ENCODE measurements around the gene LINGO1. TPM values are rescaled to one million over a fixed set of nuclear protein-coding genes. Genes with fewer than 3 reads are reported as not detected.
A peak's percentile ranks its signal among the peaks of the same experiment; 100 is the strongest.

Gene LINGO1
- total RNA-seq, 1 donor from 2014 or later, result 4.5 TPM

GRCh38 chr15:77659350-77660321 is 26.9 kb upstream of the LINGO1 start:
- Histone ChIP-seq H3K4me2 (ENCODE audit: low read length) (no peak overlapping the region), H3K79me2 (ENCODE audit: insufficient read depth, low read length) (no peaks in the 10 kb centered on the region), H3K36me3 (ENCODE audit: insufficient read depth, low read length) (no peaks in the 10 kb centered on the region), H3K27me3 (ENCODE audit: insufficient read depth, low read length) (peaks cover 21% of the 10 kb centered on the region), H3K9ac (ENCODE audit: low read length) (no peak overlapping the region), H4K20me1 (ENCODE audit: insufficient read depth, low read length) (no peaks in the 10 kb centered on the region), H3K9me3 (ENCODE audit: insufficient read depth, low read depth, low read length) (no peaks in the 10 kb centered on the region), H3K4me3 (ENCODE audit: insufficient read depth, low read depth, low read length) (no peak overlapping the region), H2AFZ (ENCODE audit: low read depth, low read length) (no peak overlapping the region), H3K4me1 (ENCODE audit: insufficient read depth, low read length) (no peaks in the 10 kb centered on the region), H3K27ac (ENCODE audit: low read depth, low read length) (no peak overlapping the region)
- FAIRE-seq, result no peak
- DNase-seq (ENCODE audit: low read depth), result peak; percentile 23
- no peak for TF ChIP-seq EZH2 (IDR thresholded peaks at IDR 0.05; ENCODE audit: insufficient read depth, low read length)
- TF ChIP-seq, protein P1, sequence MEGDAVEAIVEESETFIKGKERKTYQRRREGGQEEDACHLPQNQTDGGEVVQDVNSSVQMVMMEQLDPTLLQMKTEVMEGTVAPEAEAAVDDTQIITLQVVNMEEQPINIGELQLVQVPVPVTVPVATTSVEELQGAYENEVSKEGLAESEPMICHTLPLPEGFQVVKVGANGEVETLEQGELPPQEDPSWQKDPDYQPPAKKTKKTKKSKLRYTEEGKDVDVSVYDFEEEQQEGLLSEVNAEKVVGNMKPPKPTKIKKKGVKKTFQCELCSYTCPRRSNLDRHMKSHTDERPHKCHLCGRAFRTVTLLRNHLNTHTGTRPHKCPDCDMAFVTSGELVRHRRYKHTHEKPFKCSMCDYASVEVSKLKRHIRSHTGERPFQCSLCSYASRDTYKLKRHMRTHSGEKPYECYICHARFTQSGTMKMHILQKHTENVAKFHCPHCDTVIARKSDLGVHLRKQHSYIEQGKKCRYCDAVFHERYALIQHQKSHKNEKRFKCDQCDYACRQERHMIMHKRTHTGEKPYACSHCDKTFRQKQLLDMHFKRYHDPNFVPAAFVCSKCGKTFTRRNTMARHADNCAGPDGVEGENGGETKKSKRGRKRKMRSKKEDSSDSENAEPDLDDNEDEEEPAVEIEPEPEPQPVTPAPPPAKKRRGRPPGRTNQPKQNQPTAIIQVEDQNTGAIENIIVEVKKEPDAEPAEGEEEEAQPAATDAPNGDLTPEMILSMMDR (IDR thresholded peaks at IDR 0.05; ENCODE audit: insufficient read depth, low read depth, low read length), result no peak
- Mint-ChIP-seq H3K4me1 (ENCODE audit: low read depth, unreplicated experiment) (peaks cover 8% of the 10 kb centered on the region), H3K9me3 (ENCODE audit: unreplicated experiment) (no peaks in the 10 kb centered on the region), H3K4me3 (ENCODE audit: unreplicated experiment) (no peak overlapping the region), H3K27ac (ENCODE audit: unreplicated experiment) (no peak overlapping the region), H3K36me3 (ENCODE audit: low read depth, unreplicated experiment) (no peaks in the 10 kb centered on the region), H3K27me3 (ENCODE audit: low read depth, unreplicated experiment) (peaks cover 58% of the 10 kb centered on the region)

DNA sequence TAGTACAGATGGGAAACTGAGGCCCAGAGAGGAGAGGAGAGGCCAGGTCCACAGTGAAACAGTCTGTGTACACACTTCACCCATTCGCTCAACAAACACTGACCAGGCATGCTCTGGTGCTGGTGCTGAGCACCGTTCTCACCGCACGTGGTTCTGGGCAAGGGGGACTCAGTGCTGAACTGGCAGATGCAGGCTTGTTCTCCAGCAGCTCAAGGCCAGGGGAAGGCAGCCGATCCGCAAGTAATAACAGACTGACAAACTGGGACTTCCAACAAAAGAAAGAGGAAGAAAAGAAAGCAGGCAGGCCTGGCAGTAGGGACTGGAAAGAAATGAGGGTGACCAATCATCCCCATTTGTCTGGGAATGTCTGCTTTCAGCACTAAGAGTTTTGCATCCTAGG is 25.6 kb upstream of the LINGO1 start:
- Histone ChIP-seq H3K9me3 (ENCODE audit: insufficient read depth, low read depth, low read length) (peaks cover 4% of the 10 kb centered on the region), H3K27ac (ENCODE audit: low read depth, low read length) (no peak overlapping the region), H3K9ac (ENCODE audit: low read length) (no peak overlapping the region), H3K4me2 (ENCODE audit: low read length) (no peak overlapping the region), H3K36me3 (ENCODE audit: insufficient read depth, low read length) (no peaks in the 10 kb centered on the region), H2AFZ (ENCODE audit: low read depth, low read length) (no peak overlapping the region), H3K4me3 (ENCODE audit: insufficient read depth, low read depth, low read length) (no peak overlapping the region), H3K79me2 (ENCODE audit: insufficient read depth, low read length) (no peaks in the 10 kb centered on the region), H4K20me1 (ENCODE audit: insufficient read depth, low read length) (no peaks in the 10 kb centered on the region), H3K27me3 (ENCODE audit: insufficient read depth, low read length) (peaks cover 21% of the 10 kb centered on the region), H3K4me1 (ENCODE audit: insufficient read depth, low read length) (no peaks in the 10 kb centered on the region)
- Mint-ChIP-seq H3K4me3 (ENCODE audit: unreplicated experiment) (no peak overlapping the region), H3K27me3 (ENCODE audit: low read depth, unreplicated experiment) (peaks cover 65% of the 10 kb centered on the region), H3K4me1 (ENCODE audit: low read depth, unreplicated experiment) (peaks cover 5% of the 10 kb centered on the region), H3K36me3 (ENCODE audit: low read depth, unreplicated experiment) (no peaks in the 10 kb centered on the region), H3K9me3 (ENCODE audit: unreplicated experiment) (peaks cover 4% of the 10 kb centered on the region), H3K27ac (ENCODE audit: unreplicated experiment) (no peak overlapping the region)
- DNase-seq (ENCODE audit: low read depth), result no peak
- TF ChIP-seq, protein P1 (IDR thresholded peaks at IDR 0.05; ENCODE audit: insufficient read depth, low read depth, low read length), result no peak
- TF ChIP-seq EZH2 (IDR thresholded peaks at IDR 0.05; ENCODE audit: insufficient read depth, low read length), result no peak
- FAIRE-seq, result no peak
